Keratinocyte (primary cell): Measurements from ENCODE around the gene ID3. TPM values are rescaled to one million over a fixed set of nuclear protein-coding genes. Genes with fewer than 3 reads are reported as not detected.
A peak's percentile ranks its signal among the peaks of the same experiment; 100 is the strongest.

Source experiments
- DNase-seq: peaks from one replicate; pipeline ENCODE4 v3.0.0-alpha.2; 2011; ENCODE audit warnings: low read depth, missing footprints, low spot score
- FAIRE-seq: peaks from 2 replicates; lab custom pipeline; 2011; peaks lifted over from hg19 to GRCh38; lab: Jason Lieb, UNC
- H2AFZ ChIP-seq: 2 replicates; pipeline ENCODE4 v1.6.0; 2012; ENCODE audit warnings: low read length, control low read depth, inconsistent platforms; ENCODE audit not compliant: control insufficient read depth
- H3K27ac ChIP-seq: 2 replicates; pipeline ENCODE4 v1.5.1; 2011; ENCODE audit warnings: low read length; ENCODE audit not compliant: control insufficient read depth, insufficient read depth
- H3K27me3 ChIP-seq: 3 replicates; pipeline ENCODE4 v1.6.0; 2011; ENCODE audit warnings: low read length; ENCODE audit not compliant: control insufficient read depth, insufficient read depth; ENCODE audit errors: extremely low read depth
- H3K36me3 ChIP-seq, 2 experiments: 2 replicates in 1 of 2; 3 replicates in 1 of 2; pipeline ENCODE4 v1.5.1; 2011; ENCODE audit warnings: low read length in 2 of 2, mild to moderate bottlenecking in 1 of 2; ENCODE audit not compliant: control insufficient read depth in 2 of 2, insufficient read depth in 2 of 2; ENCODE audit errors: extremely low read depth in 1 of 2
- H3K4me1 ChIP-seq: 3 replicates; pipeline ENCODE4 v1.5.1; 2011; ENCODE audit warnings: low read length; ENCODE audit not compliant: control insufficient read depth, insufficient read depth; ENCODE audit errors: extremely low read depth
- H3K4me2 ChIP-seq: 3 replicates; pipeline ENCODE4 v1.6.0; 2011; ENCODE audit warnings: low read depth, low read length; ENCODE audit not compliant: control insufficient read depth, insufficient read depth; ENCODE audit errors: extremely low read depth
- H3K4me3 ChIP-seq, 3 experiments: fragments of 200-600 bp in 1 of 3; sonication (generic) in 1 of 3; 2 replicates in 2 of 3; 3 replicates in 1 of 3; pipeline ENCODE4 v1.5.1; 2011 to 2016; ENCODE audit warnings: low read length in 3 of 3, mild to moderate bottlenecking in 3 of 3, control low read depth in 2 of 3, inconsistent platforms in 1 of 3, low read depth in 1 of 3, mixed read lengths in 1 of 3, mixed run types in 1 of 3, moderate library complexity in 1 of 3; ENCODE audit not compliant: control insufficient read depth in 2 of 3, insufficient read depth in 2 of 3; ENCODE audit errors: extremely low read depth in 1 of 3
- H3K79me2 ChIP-seq: 2 replicates; pipeline ENCODE4 v1.6.0; 2012; ENCODE audit warnings: low read length; ENCODE audit not compliant: control insufficient read depth, insufficient read depth
- H3K9ac ChIP-seq: 3 replicates; pipeline ENCODE4 v1.6.0; 2011; ENCODE audit warnings: low read length; ENCODE audit not compliant: control insufficient read depth, insufficient read depth; ENCODE audit errors: extremely low read depth
- H3K9me1 ChIP-seq: 3 replicates; pipeline ENCODE4 v1.6.0; 2011; ENCODE audit warnings: low read length; ENCODE audit not compliant: control insufficient read depth, insufficient read depth; ENCODE audit errors: extremely low read depth
- H3K9me3 ChIP-seq: 2 replicates; pipeline ENCODE4 v1.5.1; 2012; ENCODE audit warnings: low read depth, low read length; ENCODE audit not compliant: control insufficient read depth
- H4K20me1 ChIP-seq: 3 replicates; pipeline ENCODE4 v1.6.0; 2011; ENCODE audit warnings: low read length; ENCODE audit not compliant: control insufficient read depth, insufficient read depth; ENCODE audit errors: extremely low read depth
- EZH2 ChIP-seq: IDR thresholded peaks from one replicate; pipeline ENCODE4 v1.6.1; 2012; ENCODE audit warnings: inconsistent platforms, mild to moderate bottlenecking, low read length, moderate library complexity
- dilution Hi-C: fragments of 300-500 bp; cut with MboI; formaldehyde crosslinking; loops from one replicate; pipeline ENCODE4 v1.7.0; 2020; ENCODE audit warnings: low sequenced_read_pairs; ENCODE audit not compliant: extremely low pct_ligation_motif_present
- polyA plus RNA-seq, 5 experiments: library from polyadenylated mRNA; depleted of rRNA in 3 of 5; stranded (reverse) in 3 of 5; stranded (forward) in 1 of 5; unstranded in 1 of 5; fragments of >200 nt; gene quantifications; 1 replicate in 1 of 5; 2 replicates in 3 of 5; 3 replicates in 1 of 5; pipeline versions ENCODE4 v1.2.1 to v1.2.3, GENCODE V29; 2011 to 2012; ENCODE audit warnings: missing spikeins in 2 of 5, low read depth in 1 of 5, low replicate concordance in 1 of 5
- TF ChIP-seq, protein P1 (sequence below), 3 experiments: IDR thresholded peaks in 1 of 3; conservative IDR thresholded peaks in 1 of 3; optimal IDR thresholded peaks in 1 of 3; 2 replicates in 2 of 3; 3 replicates in 1 of 3; pipeline versions ENCODE3 to v1.5.1; 2011; ENCODE audit warnings: low read length in 3 of 3, mild to moderate bottlenecking in 3 of 3, moderate library complexity in 2 of 3, control low read depth in 1 of 3, inconsistent platforms in 1 of 3; ENCODE audit not compliant: insufficient read depth in 2 of 3; ENCODE audit errors: extremely low read depth in 1 of 3

Gene ID3
- polyA plus RNA-seq, 1 donor (not counting 4 experiments of a cell fraction or from before 2014, with no cell fraction given), result 38.0 TPM

DNA sequence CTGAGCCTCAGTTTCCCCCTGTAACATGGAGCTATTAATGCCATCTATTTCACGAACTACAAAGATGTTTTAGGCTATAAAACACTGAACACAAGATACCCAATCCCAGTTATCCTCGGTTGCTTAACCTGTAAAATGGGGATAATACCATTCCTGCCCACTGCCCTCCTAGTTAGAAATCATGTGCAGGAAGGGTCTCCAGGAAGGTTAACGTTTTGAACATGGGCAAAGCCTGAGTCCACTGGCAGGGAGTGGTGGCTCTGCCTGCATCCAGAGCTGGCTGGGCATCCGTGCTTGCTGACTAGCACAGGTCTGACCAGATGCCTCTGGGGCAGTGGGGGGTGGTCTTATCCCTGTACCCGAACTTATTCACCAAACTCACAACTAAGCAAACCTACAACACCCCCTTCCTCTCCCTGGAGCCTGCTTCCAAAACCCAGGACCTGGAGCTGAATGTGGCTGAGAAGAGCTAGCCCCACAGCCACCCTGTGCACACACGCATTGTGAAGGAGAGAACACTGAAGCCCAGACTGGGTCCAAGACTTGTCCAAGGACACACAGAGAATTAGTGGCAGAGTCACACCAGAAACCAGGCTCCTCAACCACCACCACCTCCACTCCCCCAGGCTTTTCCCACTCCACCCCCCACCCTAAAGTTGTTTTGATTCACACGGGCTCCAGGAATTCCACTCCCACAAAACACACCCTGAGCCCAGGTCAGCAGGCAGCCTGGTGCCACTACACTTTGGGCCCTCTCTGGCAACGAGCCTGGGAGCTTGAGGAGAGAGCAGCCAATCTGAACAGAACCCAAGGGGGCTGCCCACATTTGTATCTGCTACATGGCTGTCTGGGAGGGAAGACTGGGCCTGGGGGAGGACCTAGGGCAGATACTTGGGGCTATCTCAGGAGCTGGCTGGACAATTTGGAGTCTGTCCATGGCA is 29.9 kb downstream of the ID3 start:
- Histone ChIP-seq H4K20me1 (no peaks in the 10 kb centered on the region), H3K9ac (no peak overlapping the region), H3K27me3 (peaks cover 15% of the 10 kb centered on the region), H3K4me3 (no peak overlapping the region), H3K9me3 (no peaks in the 10 kb centered on the region), H3K27ac (no peak overlapping the region), H3K4me2 (peak overlapping the region; percentile 83), H3K79me2 (no peaks in the 10 kb centered on the region), H3K9me1 (peaks cover 2% of the 10 kb centered on the region), H3K4me1 (peaks cover 32% of the 10 kb centered on the region), H2AFZ (no peak overlapping the region), H3K36me3 (no peaks in the 10 kb centered on the region)
- dilution Hi-C loops, result no loop called here
- no peak for FAIRE-seq
- no peak for TF ChIP-seq EZH2
- TF ChIP-seq, protein P1, sequence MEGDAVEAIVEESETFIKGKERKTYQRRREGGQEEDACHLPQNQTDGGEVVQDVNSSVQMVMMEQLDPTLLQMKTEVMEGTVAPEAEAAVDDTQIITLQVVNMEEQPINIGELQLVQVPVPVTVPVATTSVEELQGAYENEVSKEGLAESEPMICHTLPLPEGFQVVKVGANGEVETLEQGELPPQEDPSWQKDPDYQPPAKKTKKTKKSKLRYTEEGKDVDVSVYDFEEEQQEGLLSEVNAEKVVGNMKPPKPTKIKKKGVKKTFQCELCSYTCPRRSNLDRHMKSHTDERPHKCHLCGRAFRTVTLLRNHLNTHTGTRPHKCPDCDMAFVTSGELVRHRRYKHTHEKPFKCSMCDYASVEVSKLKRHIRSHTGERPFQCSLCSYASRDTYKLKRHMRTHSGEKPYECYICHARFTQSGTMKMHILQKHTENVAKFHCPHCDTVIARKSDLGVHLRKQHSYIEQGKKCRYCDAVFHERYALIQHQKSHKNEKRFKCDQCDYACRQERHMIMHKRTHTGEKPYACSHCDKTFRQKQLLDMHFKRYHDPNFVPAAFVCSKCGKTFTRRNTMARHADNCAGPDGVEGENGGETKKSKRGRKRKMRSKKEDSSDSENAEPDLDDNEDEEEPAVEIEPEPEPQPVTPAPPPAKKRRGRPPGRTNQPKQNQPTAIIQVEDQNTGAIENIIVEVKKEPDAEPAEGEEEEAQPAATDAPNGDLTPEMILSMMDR (optimal IDR thresholded peaks at IDR 0.05 in 1 of 3, IDR thresholded peaks at IDR 0.05 in 1 of 3, conservative IDR thresholded peaks at IDR 0.05 in 1 of 3; ENCODE audit: extremely low read depth in 1 of 3, insufficient read depth in 2 of 3, low read length in 3 of 3), result no peak
- no peak for DNase-seq

DNA sequence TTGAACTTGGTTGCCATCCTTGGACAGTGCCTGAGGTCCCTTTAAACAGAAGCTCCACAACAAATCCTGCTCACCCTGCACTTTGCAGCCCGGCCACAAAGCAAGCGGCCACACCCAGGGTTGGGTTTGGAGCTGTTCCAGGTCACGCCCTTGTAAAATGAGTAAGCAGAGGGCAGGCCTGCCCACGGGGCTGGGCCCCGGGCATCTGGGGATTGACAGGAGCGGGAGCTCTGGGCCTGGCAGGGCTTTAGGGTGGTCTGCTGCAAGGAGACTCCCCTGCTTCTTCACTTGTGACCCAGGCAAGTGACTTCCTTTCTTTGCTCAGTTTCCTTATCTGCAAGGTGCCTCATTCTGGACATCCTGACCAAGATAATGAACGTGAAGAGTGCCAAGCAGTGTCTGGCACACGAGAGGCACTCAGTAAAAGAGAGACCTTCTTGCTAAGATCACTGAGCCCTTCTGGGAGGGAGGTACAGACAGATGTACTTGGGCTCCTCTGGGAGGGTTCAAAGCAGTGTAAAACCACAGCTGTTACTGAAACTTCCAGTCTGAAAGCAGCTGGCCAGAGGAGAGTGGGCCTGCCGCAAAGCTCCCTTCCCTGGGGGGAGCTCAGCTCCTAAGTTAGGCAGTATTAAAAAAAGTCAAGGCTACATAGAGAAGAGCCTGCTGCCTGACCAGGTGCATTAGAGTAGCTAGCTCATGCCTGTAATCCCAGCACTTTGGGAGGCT is 30.9 kb downstream of the ID3 start:
- peak overlapping the region; percentile 78 for H3K4me2 ChIP-seq
- H3K9me3 ChIP-seq, result no peaks in the 10 kb centered on the region
- dilution Hi-C loops, result no loop called here
- H3K79me2 ChIP-seq, result no peaks in the 10 kb centered on the region
- H3K9ac ChIP-seq, result no peak overlapping the region
- no peak overlapping the region for H3K4me3 ChIP-seq
- H3K27me3 ChIP-seq, result peaks cover 15% of the 10 kb centered on the region
- no peaks in the 10 kb centered on the region for H4K20me1 ChIP-seq
- DNase-seq (no peak), FAIRE-seq (no peak)
- H2AFZ ChIP-seq, result peak overlapping the region; percentile 51
- H3K4me1 ChIP-seq, result peaks cover 30% of the 10 kb centered on the region
- H3K9me1 ChIP-seq, result peaks cover 2% of the 10 kb centered on the region
- TF ChIP-seq, protein P1 (optimal IDR thresholded peaks at IDR 0.05 in 1 of 3, IDR thresholded peaks at IDR 0.05 in 1 of 3, conservative IDR thresholded peaks at IDR 0.05 in 1 of 3; ENCODE audit: extremely low read depth in 1 of 3, insufficient read depth in 2 of 3, low read length in 3 of 3), result no peak
- no peak for TF ChIP-seq EZH2
- H3K36me3 ChIP-seq, result no peaks in the 10 kb centered on the region
- H3K27ac ChIP-seq, result no peak overlapping the region
